ENCODE results near the gene METRN.

METRN gene

GRCh38 chr16:670485-671352, 44.2 kb upstream of the METRN start:
- TF ChIP-seq CTCF (IDR thresholded peaks at IDR 0.05; ENCODE audit: control insufficient read depth, extremely low read depth, insufficient read depth), result no peak
- H3K4me3 ChIP-seq (ENCODE audit: low read depth, low read length), result no peak overlapping the region
- DNase-seq (ENCODE audit: low read depth), result no peak

- DNase-seq (ENCODE audit: low read depth), result no peak
- H3K4me3 ChIP-seq (ENCODE audit: low read depth, low read length), result no peak overlapping the region
- TF ChIP-seq CTCF (IDR thresholded peaks at IDR 0.05; ENCODE audit: control insufficient read depth, extremely low read depth, insufficient read depth), result no peak
Measured at GRCh38 chr16:671353-672131, 43.4 kb upstream of the METRN start.

- no peak for TF ChIP-seq CTCF (IDR thresholded peaks at IDR 0.05; ENCODE audit: control insufficient read depth, extremely low read depth, insufficient read depth)
- DNase-seq (ENCODE audit: low read depth), result no peak
- H3K4me3 ChIP-seq (ENCODE audit: low read depth, low read length), result no peak overlapping the region
Measured at GRCh38 chr16:672371-672770, 42.5 kb upstream of the METRN start.

GRCh38 chr16:672851-673250, 42.1 kb upstream of the METRN start:
- DNase-seq (ENCODE audit: low read depth), result no peak

GRCh38 chr16:673399-673991, 41.4 kb upstream of the METRN start:
- no peak for TF ChIP-seq CTCF (IDR thresholded peaks at IDR 0.05; ENCODE audit: control insufficient read depth, extremely low read depth, insufficient read depth)
- H3K4me3 ChIP-seq (ENCODE audit: low read depth, low read length), result no peak overlapping the region
- no peak for DNase-seq (ENCODE audit: low read depth)

More at GRCh38 chr16:672851-673250, 42.1 kb upstream of the METRN start:
- no peak for TF ChIP-seq CTCF (IDR thresholded peaks at IDR 0.05; ENCODE audit: control insufficient read depth, extremely low read depth, insufficient read depth)
- H3K4me3 ChIP-seq (ENCODE audit: low read depth, low read length), result no peak overlapping the region

GRCh38 chr16:674214-674881, 40.6 kb upstream of the METRN start:
- H3K4me3 ChIP-seq (ENCODE audit: low read depth, low read length), result no peak overlapping the region
- TF ChIP-seq CTCF (IDR thresholded peaks at IDR 0.05; ENCODE audit: control insufficient read depth, extremely low read depth, insufficient read depth), result no peak
- no peak for DNase-seq (ENCODE audit: low read depth)

All from LNCaP clone FGC (cell line).